HepG2 (cell line): ENCODE measurements around the gene SMIM41. TPM values are rescaled to one million over a fixed set of nuclear protein-coding genes. Genes with fewer than 3 reads are reported as not detected.

Source experiments
- ATAC-seq: fragments of 200-7000 bp; cut with Tn5 transposase; 3 replicates; pipeline ENCODE4 v1.9.1; 2020; ENCODE audit warnings: mild to moderate bottlenecking, moderate library complexity
- BruUV-seq: library from RNA; stranded (reverse); fragments of 400-500 nt; replicated peaks from 2 replicates; lab custom pipeline; 2021; lab: Mats Ljungman, UMichigan
- CTCF ChIA-PET: fragments of 300-600 bp; formaldehyde crosslinking; extraction: SDS; loops from one replicate; lab custom pipeline; 2021; ENCODE audit warnings: low total read pairs, inconsistent platforms, low intra/inter-chr PET ratio; lab: Yijun Ruan, JAX
- POLR2A ChIA-PET: fragments of 350-600 bp; sonication (Branson Sonifier 250); formaldehyde crosslinking; loops from one replicate; lab custom pipeline; 2020; ENCODE audit warnings: antibody characterized with exemption, inconsistent platforms; lab: Yijun Ruan, JAX
- DNase-seq: peaks from one replicate; pipeline ENCODE4 v3.0.0-alpha.2; 2015; ENCODE audit warnings: low spot score
- FAIRE-seq: peaks from 3 replicates; lab custom pipeline; 2011; peaks lifted over from hg19 to GRCh38; lab: Jason Lieb, UNC
- H2AFZ ChIP-seq: one replicate; pipeline ENCODE4 v1.6.1; 2011; ENCODE audit warnings: low read length, inconsistent platforms
- H3K27ac ChIP-seq: fragments of 300-600 bp; 3 replicates; pipeline ENCODE4 v1.8.0; 2011; ENCODE audit warnings: mixed run types, mild to moderate bottlenecking, mixed read lengths, low read length, inconsistent platforms; ENCODE audit not compliant: insufficient read depth; ENCODE audit errors: extremely low read length
- H3K27me3 ChIP-seq, 2 experiments: fragments of 200-600 bp in 1 of 2; 2 replicates in 1 of 2; 3 replicates in 1 of 2; pipeline versions ENCODE4 v1.6.0 to v1.8.0; 2011; ENCODE audit warnings: low read length in 2 of 2, mild to moderate bottlenecking in 2 of 2, moderate library complexity in 2 of 2, inconsistent platforms in 1 of 2; ENCODE audit not compliant: insufficient read depth in 2 of 2, control insufficient read depth in 1 of 2
- H3K36me3 ChIP-seq, 2 experiments: fragments of 200-600 bp in 1 of 2; replicated peaks in 1 of 2; 2 replicates in 1 of 2; 3 replicates in 1 of 2; pipeline versions ENCODE4 v1.5.1 to v1.8.0; 2011; ENCODE audit warnings: low read length in 2 of 2, inconsistent platforms in 1 of 2; ENCODE audit not compliant: insufficient read depth in 2 of 2, control insufficient read depth in 1 of 2
- H3K4me1 ChIP-seq: 2 replicates; pipeline ENCODE4 v1.5.1; 2012; ENCODE audit warnings: low read length, inconsistent platforms; ENCODE audit not compliant: insufficient read depth
- H3K4me2 ChIP-seq: 2 replicates; pipeline ENCODE4 v1.6.0; 2011; ENCODE audit warnings: low read depth, low read length, inconsistent platforms
- H3K4me3 ChIP-seq, 3 experiments: fragments of 200-600 bp in 1 of 3; sonication (generic), shearing (Covaris generic) in 1 of 3; replicated peaks in 1 of 3; 2 replicates each; pipeline ENCODE4 v1.5.1; 2011 to 2016; ENCODE audit warnings: low read length in 3 of 3, inconsistent platforms in 2 of 3, low read depth in 2 of 3, mild to moderate bottlenecking in 2 of 3, control low read depth in 1 of 3, mixed read lengths in 1 of 3; ENCODE audit not compliant: insufficient read depth in 1 of 3
- H3K79me2 ChIP-seq: one replicate; pipeline ENCODE4 v1.6.1; 2011; ENCODE audit warnings: low read length, inconsistent platforms; ENCODE audit not compliant: insufficient read depth
- H3K9ac ChIP-seq: 2 replicates; pipeline ENCODE4 v1.6.0; 2011; ENCODE audit warnings: mild to moderate bottlenecking, low read depth, low read length, inconsistent platforms; ENCODE audit not compliant: insufficient read depth
- H3K9me3 ChIP-seq: 2 replicates; pipeline ENCODE4 v1.5.1; 2012; ENCODE audit warnings: mild to moderate bottlenecking, low read length
- H4K20me1 ChIP-seq: 2 replicates; pipeline ENCODE4 v1.6.0; 2011; ENCODE audit warnings: inconsistent platforms, mild to moderate bottlenecking, low read length, moderate library complexity; ENCODE audit not compliant: insufficient read depth
- KLF6 ChIP-seq: IDR thresholded peaks from 2 replicates; pipeline ENCODE4 v1.8.0; 2016; ENCODE audit warnings: missing biosample characterization, missing genetic modification reagents
- MXD1 ChIP-seq: sonication (generic); formaldehyde crosslinking; IDR thresholded peaks from 2 replicates; pipeline ENCODE4 v1.4.0; 2020; ENCODE audit warnings: mild to moderate bottlenecking, missing genetic modification reagents
- ZNF17 ChIP-seq: sonication (generic); formaldehyde crosslinking; IDR thresholded peaks from 2 replicates; pipeline ENCODE4 v1.5.0; 2020; ENCODE audit warnings: mild to moderate bottlenecking, missing genetic modification reagents
- ZNF510 ChIP-seq: sonication (generic); formaldehyde crosslinking; IDR thresholded peaks from 2 replicates; pipeline ENCODE4 v1.4.0; 2020; ENCODE audit warnings: low read depth, mild to moderate bottlenecking, missing genetic modification reagents
- ZNF546 ChIP-seq: sonication (generic); formaldehyde crosslinking; conservative IDR thresholded peaks from 2 replicates; pipeline ENCODE4 v1.8.1; 2023; ENCODE audit warnings: mild to moderate bottlenecking, missing genetic modification reagents
- ZNF577 ChIP-seq: sonication (generic); formaldehyde crosslinking; IDR thresholded peaks from 2 replicates; pipeline ENCODE4 v1.4.0; 2020; ENCODE audit warnings: mild to moderate bottlenecking, low read depth, missing genetic modification reagents, borderline replicate concordance
- ZNF782 ChIP-seq: sonication (generic); formaldehyde crosslinking; IDR thresholded peaks from 2 replicates; pipeline ENCODE4 v1.4.0; 2020; ENCODE audit warnings: missing genetic modification reagents, mild to moderate bottlenecking, borderline replicate concordance
- WGBS: methylation state at CpG from one replicate; pipeline ENCODE4 v1.1.6; 2017; ENCODE audit warnings: low lambda C conversion rate; 5-methylcytosine and 5-hydroxymethylcytosine counted together
- in situ Hi-C: cut with HindIII; loops from 2 replicates; pipeline ENCODE4 v1.10.0; 2017; ENCODE audit warnings: low pct_unique_long_range_greater_than_20kb; ENCODE audit not compliant: extremely low pct_ligation_motif_present
- intact Hi-C: fragments of 100-400 bp; cut with micrococcal nuclease; formaldehyde crosslinking; loops from one replicate; pipeline ENCODE4 v1.10.0; 2022; ENCODE audit not compliant: unreplicated experiment
- polyA plus RNA-seq, 8 experiments: library from polyadenylated mRNA; depleted of rRNA in 3 of 8; stranded (reverse) in 7 of 8; unstranded in 1 of 8; fragments of >200 nt; fragmentation: Illumina TruSeq in 4 of 8; extraction: Trizol in 4 of 8; gene quantifications; 2 replicates each; pipeline versions ENCODE4 v1.2.1 to v1.2.3, GENCODE V29; 2011 to 2016; ENCODE audit warnings: low read depth in 4 of 8, missing spikeins in 1 of 8, mixed read lengths in 1 of 8; ENCODE audit not compliant: insufficient read depth in 1 of 8
- total RNA-seq, 5 experiments: library from RNA; depleted of rRNA; stranded (reverse); fragments of >200 nt; fragmentation: Illumina TruSeq; extraction: Trizol; gene quantifications; 2 replicates each; pipeline ENCODE4 v1.2.3, GENCODE V29; 2016; ENCODE audit warnings: low read depth in 1 of 5
- TF ChIP-seq, protein P1 (sequence below): sonication (generic); formaldehyde crosslinking; IDR thresholded peaks from 2 replicates; pipeline ENCODE4 v1.8.0; 2022; ENCODE audit warnings: mild to moderate bottlenecking, missing genetic modification reagents

Gene SMIM41
- total and polyA plus RNA-seq, 2 of the 13 experiments (the other 11 are each of a cell fraction or from before 2014, with no cell fraction given), result not detected

GRCh38 chr12:52125476-52125900 lies 46.0 kb downstream of the SMIM41 start:
- no peaks in the 10 kb centered on the region for H3K9me3 ChIP-seq
- FAIRE-seq (no peak), ATAC-seq (no peak), DNase-seq (no peak)
- H4K20me1 ChIP-seq, result no peaks in the 10 kb centered on the region
- intact Hi-C loops, result no loop called here
- no peak overlapping the region for H3K9ac ChIP-seq
- peaks cover 36% of the 10 kb centered on the region for H3K4me1 ChIP-seq
- H3K79me2 ChIP-seq, result no peaks in the 10 kb centered on the region
- H3K4me2 ChIP-seq, result no peak overlapping the region
- no peaks in the 10 kb centered on the region for H3K36me3 ChIP-seq
- POLR2A ChIA-PET, result no interaction called here
- no peak overlapping the region for H3K27ac ChIP-seq
- H2AFZ ChIP-seq, result no peak overlapping the region
- no peak for TF ChIP-seq ZNF510 (CRISPR knock-in tag)
- no peak for TF ChIP-seq ZNF577
- no peak for TF ChIP-seq ZNF546 (CRISPR knock-in tag)
- TF ChIP-seq MXD1 (CRISPR knock-in tag), result no peak
- TF ChIP-seq ZNF17 (CRISPR knock-in tag), result no peak
- TF ChIP-seq ZNF782, result no peak
- TF ChIP-seq, protein P1, sequence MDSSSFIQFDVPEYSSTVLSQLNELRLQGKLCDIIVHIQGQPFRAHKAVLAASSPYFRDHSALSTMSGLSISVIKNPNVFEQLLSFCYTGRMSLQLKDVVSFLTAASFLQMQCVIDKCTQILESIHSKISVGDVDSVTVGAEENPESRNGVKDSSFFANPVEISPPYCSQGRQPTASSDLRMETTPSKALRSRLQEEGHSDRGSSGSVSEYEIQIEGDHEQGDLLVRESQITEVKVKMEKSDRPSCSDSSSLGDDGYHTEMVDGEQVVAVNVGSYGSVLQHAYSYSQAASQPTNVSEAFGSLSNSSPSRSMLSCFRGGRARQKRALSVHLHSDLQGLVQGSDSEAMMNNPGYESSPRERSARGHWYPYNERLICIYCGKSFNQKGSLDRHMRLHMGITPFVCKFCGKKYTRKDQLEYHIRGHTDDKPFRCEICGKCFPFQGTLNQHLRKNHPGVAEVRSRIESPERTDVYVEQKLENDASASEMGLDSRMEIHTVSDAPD (CRISPR knock-in tag), result no peak
- TF ChIP-seq KLF6, result no peak
- CTCF ChIA-PET, result no interaction called here
- in situ Hi-C loops, result loop anchor here (25.0 kb wide), 2 partner anchors 412 to 862 kb away; no protein-coding TSS in a partner anchor
- WGBS, result 44% methylated on average over 6 of the region's 6 CpGs
- H3K27me3 ChIP-seq, result peaks cover 4 to 36% of the 10 kb centered on the region in 2 experiments; a peak in 3 of 5 replicates
- no TSS peak for BruUV-seq
- no peak overlapping the region for H3K4me3 ChIP-seq
